ENCODE data around the gene ADAM15. TPM values are rescaled to one million over a fixed set of nuclear protein-coding genes. Genes with fewer than 3 reads are reported as not detected.

Gene ADAM15
- total RNA-seq, 1 experiment from 2014 or later: 30.6 TPM

DNA sequence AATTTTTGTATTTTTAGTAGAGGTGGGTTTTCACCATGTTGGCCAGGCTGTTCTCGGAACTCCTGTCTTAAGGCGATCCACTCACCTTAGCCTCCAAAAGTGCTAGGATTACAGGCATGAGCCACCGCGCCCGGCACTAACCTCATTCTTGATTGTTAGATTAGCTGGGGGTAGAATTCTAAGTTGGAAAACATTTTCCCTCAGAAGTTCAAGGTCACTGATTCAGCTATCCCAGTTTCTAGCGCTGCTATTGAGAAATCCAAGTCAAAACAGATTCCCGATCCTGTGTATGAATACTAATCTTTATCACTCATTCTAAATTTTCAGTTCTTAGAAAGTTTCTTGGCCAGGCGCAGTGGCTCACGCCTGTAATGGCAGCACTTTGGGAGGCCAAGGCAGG is 52.2 kb downstream of the ADAM15 start:
- no peak overlapping the region for H3K4me3 Mint-ChIP-seq
- no peak overlapping the region for H2AK5ac ChIP-seq (ENCODE audit: insufficient read length, low read length)
- no peak overlapping the region for H3K18ac ChIP-seq (ENCODE audit: insufficient read length, low read depth, low read length)
- H3K4ac ChIP-seq (ENCODE audit: low read depth, low read length): no peak overlapping the region
- no peaks in the 10 kb centered on the region for H3K79me2 ChIP-seq (ENCODE audit: insufficient read depth, low read length)
- H3K4me1 ChIP-seq (ENCODE audit: insufficient read depth, low read length): no peaks in the 10 kb centered on the region
- H3K4me2 ChIP-seq (ENCODE audit: insufficient read depth, insufficient read length, low read length): no peak overlapping the region
- H3K23me2 ChIP-seq (ENCODE audit: insufficient read length, low read depth, low read length, poor library complexity, severe bottlenecking): no peaks in the 10 kb centered on the region
- no peaks in the 10 kb centered on the region for H3K27me3 ChIP-seq (ENCODE audit: insufficient read depth, low read length)
- H3K9me3 ChIP-seq (ENCODE audit: control insufficient read depth, low read depth, low read length): no peaks in the 10 kb centered on the region
- no peak overlapping the region for H4K91ac ChIP-seq (ENCODE audit: insufficient read length, low read depth, low read length)
- no peak overlapping the region for H2BK12ac ChIP-seq (ENCODE audit: insufficient read length, low read depth, low read length)
- H3K14ac ChIP-seq (ENCODE audit: insufficient read depth, low read length): no peak overlapping the region
- H2AFZ ChIP-seq (ENCODE audit: low read length): no peak overlapping the region
- H4K20me1 ChIP-seq (ENCODE audit: control insufficient read depth, insufficient read depth, insufficient read length): no peaks in the 10 kb centered on the region
- H4K8ac ChIP-seq (replicated peaks; ENCODE audit: insufficient read length, low read depth, low read length): no peak overlapping the region
- no peak overlapping the region for H3K27ac ChIP-seq (ENCODE audit: insufficient read length, low read depth, low read length)
- H3K79me1 ChIP-seq (ENCODE audit: insufficient read depth, low read depth, low read length, poor library complexity, severe bottlenecking): no peaks in the 10 kb centered on the region
- H3K4me1 Mint-ChIP-seq: no peaks in the 10 kb centered on the region
- H2BK120ac ChIP-seq (ENCODE audit: low read depth, low read length, poor library complexity, severe bottlenecking): no peak overlapping the region
- TF ChIP-seq, protein P1, sequence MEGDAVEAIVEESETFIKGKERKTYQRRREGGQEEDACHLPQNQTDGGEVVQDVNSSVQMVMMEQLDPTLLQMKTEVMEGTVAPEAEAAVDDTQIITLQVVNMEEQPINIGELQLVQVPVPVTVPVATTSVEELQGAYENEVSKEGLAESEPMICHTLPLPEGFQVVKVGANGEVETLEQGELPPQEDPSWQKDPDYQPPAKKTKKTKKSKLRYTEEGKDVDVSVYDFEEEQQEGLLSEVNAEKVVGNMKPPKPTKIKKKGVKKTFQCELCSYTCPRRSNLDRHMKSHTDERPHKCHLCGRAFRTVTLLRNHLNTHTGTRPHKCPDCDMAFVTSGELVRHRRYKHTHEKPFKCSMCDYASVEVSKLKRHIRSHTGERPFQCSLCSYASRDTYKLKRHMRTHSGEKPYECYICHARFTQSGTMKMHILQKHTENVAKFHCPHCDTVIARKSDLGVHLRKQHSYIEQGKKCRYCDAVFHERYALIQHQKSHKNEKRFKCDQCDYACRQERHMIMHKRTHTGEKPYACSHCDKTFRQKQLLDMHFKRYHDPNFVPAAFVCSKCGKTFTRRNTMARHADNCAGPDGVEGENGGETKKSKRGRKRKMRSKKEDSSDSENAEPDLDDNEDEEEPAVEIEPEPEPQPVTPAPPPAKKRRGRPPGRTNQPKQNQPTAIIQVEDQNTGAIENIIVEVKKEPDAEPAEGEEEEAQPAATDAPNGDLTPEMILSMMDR (conservative IDR thresholded peaks at IDR 0.05): no peak
- no peak overlapping the region for H2BK20ac ChIP-seq (ENCODE audit: low read depth, low read length, poor library complexity, severe bottlenecking)
- H3K36me3 Mint-ChIP-seq (ENCODE audit: insufficient read depth in 1 of 3, low read depth in 3 of 3): no peaks in the 10 kb centered on the region
- H3K27me3 Mint-ChIP-seq (ENCODE audit: low read depth): peaks cover 49% of the 10 kb centered on the region
- no peak for DNase-seq
- H3T11ph ChIP-seq (ENCODE audit: low read length): no peak overlapping the region
- H4K5ac ChIP-seq (ENCODE audit: insufficient read length, low read depth, low read length): no peak overlapping the region
- no peak overlapping the region for H2BK5ac ChIP-seq (ENCODE audit: insufficient read length, low read length)
- no peak overlapping the region for H2BK15ac ChIP-seq (ENCODE audit: low read depth, low read length)
- no peak overlapping the region for H3K9ac ChIP-seq (ENCODE audit: extremely low read depth, insufficient read length, low read length)
- H3K9me3 Mint-ChIP-seq: peaks cover 0 to under 1% of the 10 kb centered on the region in 2 experiments; a peak in 1 of 5 replicates
- H3K56ac ChIP-seq (ENCODE audit: insufficient read length, low read depth, low read length): no peak overlapping the region
- no peak overlapping the region for H3K27ac Mint-ChIP-seq
- WGBS (ENCODE audit: extremely low coverage, insufficient read length, low lambda C conversion rate): no CpG with 5 or more reads among the region's 9 CpGs
- H3K23ac ChIP-seq (ENCODE audit: insufficient read length, low read depth, low read length): no peak overlapping the region
